SU-DHL-6 (cell line): Measurements from ENCODE around the gene MXD1.

ENCODE experiments used
- H2AFZ ChIP-seq: fragments of 200-600 bp; sonication (generic); 2 replicates; pipeline ENCODE4 v1.6.1; 2014; ENCODE audit warnings: low read depth, mild to moderate bottlenecking, moderate library complexity, mixed read lengths, antibody characterized with exemption, low read length; ENCODE audit not compliant: severe bottlenecking
- H3F3A ChIP-seq: fragments of 200-600 bp; shearing (Covaris generic); 2 replicates; pipeline ENCODE4 v1.6.0; 2016; ENCODE audit warnings: antibody characterized with exemption, mild to moderate bottlenecking; ENCODE audit not compliant: insufficient read depth
- H3K27ac ChIP-seq: fragments of 200-600 bp; sonication (generic); 2 replicates; pipeline ENCODE4 v1.5.1; 2016; ENCODE audit warnings: low read depth, mild to moderate bottlenecking, low read length, moderate library complexity, mixed read lengths
- H3K27me3 ChIP-seq: fragments of 200-600 bp; sonication (generic), shearing (Covaris generic); 2 replicates; pipeline ENCODE4 v1.6.0; 2014; ENCODE audit warnings: mild to moderate bottlenecking, low read length
- H3K36me3 ChIP-seq: fragments of 200-600 bp; sonication (generic); 2 replicates; pipeline ENCODE4 v1.6.1; 2014; ENCODE audit warnings: mild to moderate bottlenecking, low read length, mixed read lengths
- H3K4me2 ChIP-seq: fragments of 300-600, 200-600 bp; shearing (Covaris generic), sonication (generic); 2 replicates; pipeline ENCODE4 v1.6.0; 2014; ENCODE audit warnings: low read length, low read depth, mild to moderate bottlenecking; ENCODE audit not compliant: poor library complexity, severe bottlenecking
- H3K4me3 ChIP-seq: fragments of 200-600 bp; sonication (generic); 2 replicates; pipeline ENCODE4 v1.5.1; 2014; ENCODE audit warnings: antibody characterized with exemption, low read length, mild to moderate bottlenecking, mixed read lengths; ENCODE audit not compliant: insufficient read depth, poor library complexity, severe bottlenecking
- H3K79me2 ChIP-seq: fragments of 200-600 bp; sonication (generic); 2 replicates; pipeline ENCODE4 v1.6.1; 2014; ENCODE audit warnings: mild to moderate bottlenecking, low read length, moderate library complexity; ENCODE audit not compliant: insufficient read depth
- H3K9ac ChIP-seq: fragments of 200-600 bp; sonication (generic); 2 replicates; pipeline ENCODE4 v1.7.0; 2014; ENCODE audit warnings: mild to moderate bottlenecking, low read length
- H3K9me2 ChIP-seq: fragments of 200-600 bp; sonication (generic); replicated peaks from 2 replicates; pipeline ENCODE4 v1.6.1; 2014; ENCODE audit warnings: low read length; ENCODE audit not compliant: insufficient read depth
- H3K9me3 ChIP-seq: fragments of 200-600 bp; sonication (generic); 2 replicates; pipeline ENCODE4 v1.6.1; 2014; ENCODE audit warnings: low read length, mixed read lengths; ENCODE audit not compliant: insufficient read depth
- H4K20me1 ChIP-seq: fragments of 200-600 bp; sonication (generic); 2 replicates; pipeline ENCODE4 v1.6.1; 2014; ENCODE audit warnings: low read depth, mild to moderate bottlenecking, antibody characterized with exemption, low read length, moderate library complexity, mixed read lengths
- CTCF ChIP-seq: fragments of 200-600 bp; sonication (generic); IDR thresholded peaks from one replicate; pipeline ENCODE4 v1.5.1; 2017; ENCODE audit warnings: antibody characterized with exemption, mild to moderate bottlenecking, low read length, moderate library complexity; ENCODE audit not compliant: insufficient read depth, poor library complexity, severe bottlenecking
- EZH2phosphoT487 ChIP-seq: fragments of 200-600 bp; sonication (generic), shearing (Covaris generic); conservative IDR thresholded peaks from 2 replicates; pipeline ENCODE4 v1.6.1; 2018; ENCODE audit warnings: mild to moderate bottlenecking, antibody characterized with exemption, low read length, moderate library complexity, mixed read lengths

Gene MXD1

GRCh38 chr2:69933839-69934613 is 19.1 kb downstream of the MXD1 start:
- no peaks in the 10 kb centered on the region for H3K79me2 ChIP-seq
- no peaks in the 10 kb centered on the region for H3K9me3 ChIP-seq
- H3K4me3 ChIP-seq: no peak overlapping the region
- no peaks in the 10 kb centered on the region for H3K36me3 ChIP-seq
- H3K9ac ChIP-seq: no peak overlapping the region
- no peak overlapping the region for H3K4me2 ChIP-seq
- H3K27me3 ChIP-seq: no peaks in the 10 kb centered on the region
- TF ChIP-seq EZH2phosphoT487 (no peak), CTCF (no peak)
- H3K9me2 ChIP-seq: no peaks in the 10 kb centered on the region
- no peak overlapping the region for H2AFZ ChIP-seq
- no peaks in the 10 kb centered on the region for H4K20me1 ChIP-seq
- no peak overlapping the region for H3K27ac ChIP-seq
- H3F3A ChIP-seq: no peaks in the 10 kb centered on the region

- no peak overlapping the region for H3K4me3 ChIP-seq
- no peaks in the 10 kb centered on the region for H3K79me2 ChIP-seq
- no peak overlapping the region for H3K4me2 ChIP-seq
- H3K36me3 ChIP-seq: no peaks in the 10 kb centered on the region
- H4K20me1 ChIP-seq: no peaks in the 10 kb centered on the region
- TF ChIP-seq CTCF (no peak), EZH2phosphoT487 (no peak)
- no peaks in the 10 kb centered on the region for H3F3A ChIP-seq
- H3K27ac ChIP-seq: no peak overlapping the region
- H3K9me2 ChIP-seq: no peaks in the 10 kb centered on the region
- no peak overlapping the region for H2AFZ ChIP-seq
- H3K9me3 ChIP-seq: no peaks in the 10 kb centered on the region
- no peak overlapping the region for H3K9ac ChIP-seq
- no peaks in the 10 kb centered on the region for H3K27me3 ChIP-seq
These were observed 19.7 kb downstream of the MXD1 start for GRCh38 chr2:69934614-69934908.

GRCh38 chr2:69935011-69935410 is 20.1 kb downstream of the MXD1 start:
- Histone ChIP-seq H2AFZ (no peak overlapping the region), H4K20me1 (no peaks in the 10 kb centered on the region), H3K9me2 (no peaks in the 10 kb centered on the region), H3K79me2 (no peaks in the 10 kb centered on the region), H3K36me3 (no peaks in the 10 kb centered on the region), H3K9ac (no peak overlapping the region), H3K9me3 (no peaks in the 10 kb centered on the region), H3K4me3 (no peak overlapping the region), H3K27me3 (no peaks in the 10 kb centered on the region), H3F3A (no peaks in the 10 kb centered on the region), H3K4me2 (no peak overlapping the region), H3K27ac (no peak overlapping the region)
- TF ChIP-seq EZH2phosphoT487 (no peak), CTCF (no peak)

GRCh38 chr2:69936906-69937305 is 22.0 kb downstream of the MXD1 start:
- Histone ChIP-seq H3K36me3 (no peaks in the 10 kb centered on the region), H3K79me2 (no peaks in the 10 kb centered on the region), H3K9me3 (no peaks in the 10 kb centered on the region), H3K27ac (no peak overlapping the region), H4K20me1 (no peaks in the 10 kb centered on the region), H3K4me2 (no peak overlapping the region), H3K9ac (no peak overlapping the region), H3K9me2 (no peaks in the 10 kb centered on the region), H3K27me3 (no peaks in the 10 kb centered on the region), H2AFZ (no peak overlapping the region), H3F3A (no peaks in the 10 kb centered on the region), H3K4me3 (no peak overlapping the region)
- TF ChIP-seq CTCF (no peak), EZH2phosphoT487 (no peak)
